G401 (cell line): ENCODE data around the gene PLK1. TPM values are rescaled to one million over a fixed set of nuclear protein-coding genes. Genes with fewer than 3 reads are reported as not detected.
"Not testable (repeated sequence)": the region's sequence is repeated elsewhere in the genome, so short reads cannot be mapped to it uniquely, and the experiment has no call there.

Experiments used
- DNase-seq: peaks from one replicate; pipeline ENCODE4 v3.0.0-alpha.2; 2015; ENCODE audit warnings: low spot score
- in situ Hi-C: cut with HindIII; loops from 2 replicates; pipeline ENCODE4 v1.10.0; 2016; ENCODE audit warnings: low sequenced_read_pairs, mixed read lengths
- total RNA-seq: library from RNA; depleted of rRNA; stranded (reverse); fragments of >200 nt; shearing (Covaris generic); gene quantifications from 2 replicates; pipeline ENCODE4 v1.2.3, GENCODE V29; 2014

PLK1 gene
- total RNA-seq, 1 experiment from 2014 or later: 34.7 TPM

GRCh38 chr16:23704772-23705516, 26.3 kb downstream of the PLK1 start:
- DNase-seq: no peak
- in situ Hi-C loops: no loop called here

- in situ Hi-C loops: no loop called here
- no peak for DNase-seq
Measured at GRCh38 chr16:23705517-23705902, 26.8 kb downstream of the PLK1 start.

GRCh38 chr16:23706439-23706838, 27.8 kb downstream of the PLK1 start:
- in situ Hi-C loops: no loop called here
- DNase-seq: no peak

GRCh38 chr16:23709536-23709935, 30.8 kb downstream of the PLK1 start:
- no peak for DNase-seq
- in situ Hi-C loops: no loop called here

GRCh38 chr16:23710008-23710407, 31.3 kb downstream of the PLK1 start:
- in situ Hi-C loops: no loop called here
- DNase-seq: no peak

GRCh38 chr16:23710504-23710903, 31.8 kb downstream of the PLK1 start:
- no peak for DNase-seq
- in situ Hi-C loops: no loop called here

GRCh38 chr16:23711785-23712184, 33.1 kb downstream of the PLK1 start:
- no peak for DNase-seq
- in situ Hi-C loops: no loop called here

- in situ Hi-C loops: no loop called here
- DNase-seq: no peak
Measured at GRCh38 chr16:23712976-23713375, 34.3 kb downstream of the PLK1 start, which contains the start of gene ERN2. Gene ERN2 (minus strand): TSS chr16:23713222. CDS start chr16:23713187, 35 bp downstream.

GRCh38 chr16:23716484-23716883, 37.8 kb downstream of the PLK1 start:
- in situ Hi-C loops: no loop called here
- DNase-seq: no peak

GRCh38 chr16:23722613-23723240, 44.0 kb downstream of the PLK1 start:
- in situ Hi-C loops, DNase-seq: not testable (repeated sequence)

GRCh38 chr16:23724096-23724784, 45.6 kb downstream of the PLK1 start:
- no peak for DNase-seq
- in situ Hi-C loops: no loop called here

- in situ Hi-C loops: no loop called here
- no peak for DNase-seq
Measured at GRCh38 chr16:23724785-23725131, 46.1 kb downstream of the PLK1 start.

- no peak for DNase-seq
- in situ Hi-C loops: no loop called here
Measured at GRCh38 chr16:23726710-23727109, 48.0 kb downstream of the PLK1 start.

- DNase-seq: no peak
- in situ Hi-C loops: no loop called here
Measured at GRCh38 chr16:23728112-23728477, 49.4 kb downstream of the PLK1 start.

GRCh38 chr16:23729503-23730424, 51.1 kb downstream of the PLK1 start:
- DNase-seq: no peak

GRCh38 chr16:23734176-23734893, 55.6 kb downstream of the PLK1 start:
- DNase-seq: no peak
- in situ Hi-C loops: no loop called here

More at GRCh38 chr16:23729503-23730424, 51.1 kb downstream of the PLK1 start:
- in situ Hi-C loops: no loop called here

GRCh38 chr16:23737423-23738028, 58.8 kb downstream of the PLK1 start:
- in situ Hi-C loops, DNase-seq: not testable (repeated sequence)

- in situ Hi-C loops: no loop called here
- DNase-seq: no peak
Measured at GRCh38 chr16:23739516-23739915, 60.8 kb downstream of the PLK1 start.
